ENCODE data around the gene AMER1.

- TF ChIP-seq CTCF (optimal IDR thresholded peaks at IDR 0.05 in 1 of 3, IDR thresholded peaks at IDR 0.05 in 1 of 3, conservative IDR thresholded peaks at IDR 0.05 in 1 of 3; ENCODE audit: extremely low read depth in 1 of 3, insufficient read depth in 2 of 3, low read length in 3 of 3) (no peak), EZH2 (IDR thresholded peaks at IDR 0.05; ENCODE audit: low read length) (no peak)
Measured at GRCh38 chrX:64176876-64177275, 28.6 kb downstream of the AMER1 start.

Measured in keratinocyte (primary cell).